ENCODE results near the gene TRPV6. TPM values are rescaled to one million over a fixed set of nuclear protein-coding genes. Genes with fewer than 3 reads are reported as not detected.

Gene TRPV6
- total and polyA plus RNA-seq, 7 donors: 0.19 to 0.60 TPM; not detected in 5

GRCh38 chr7:142855756-142856564 is 29.6 kb downstream of the TRPV6 start:
- Histone ChIP-seq H3K27ac (peak overlapping the region in 3 of 4 donors; percentile 69 to 81 (median 69)), H3K4me3 (peak overlapping the region; percentile 55 to 76 (median 66)), H3K4me1 (peaks cover 0 to 38% (median 29%) of the 10 kb centered on the region in 4 donors), H3K9me3 (no peaks in the 10 kb centered on the region), H3K27me3 (no peaks in the 10 kb centered on the region), H3K36me3 (no peaks in the 10 kb centered on the region)
- intact Hi-C loops (cut with DNase I): loop anchor here (10.0 kb wide), 1 partner anchor 529 kb away; the partner anchor contains the start of gene ZYX
- 48 to 64% methylated on average over 12 of the region's 12 CpGs for WGBS, 2 donors
- TF ChIP-seq POLR2A (IDR thresholded peaks at IDR 0.05) (no peak), CTCF (IDR thresholded peaks at IDR 0.05) (no peak), POLR2AphosphoS5 (IDR thresholded peaks at IDR 0.05) (peak in 2 of 4 donors; percentile 18 to 64)
- peak; percentile 90 for DNase-seq

- Histone ChIP-seq H3K36me3 (no peaks in the 10 kb centered on the region), H3K27me3 (no peaks in the 10 kb centered on the region), H3K4me1 (peaks cover 0 to 34% (median 26%) of the 10 kb centered on the region in 4 donors), H3K27ac (peak overlapping the region; percentile 69 to 81 (median 71)), H3K9me3 (no peaks in the 10 kb centered on the region), H3K4me3 (peak overlapping the region; percentile 55 to 76 (median 66))
- DNase-seq: no peak
- TF ChIP-seq EP300 (IDR thresholded peaks at IDR 0.05) (no peak), CTCF (IDR thresholded peaks at IDR 0.05) (no peak), POLR2AphosphoS5 (IDR thresholded peaks at IDR 0.05) (no peak), POLR2A (IDR thresholded peaks at IDR 0.05) (no peak)
- intact Hi-C loops (cut with DNase I): loop anchor here (10.0 kb wide), 1 partner anchor 530 kb away; the partner anchor contains the start of gene ZYX
- 5 to 8% methylated on average over 43 of the region's 43 CpGs for WGBS, 2 donors
These were observed 30.3 kb downstream of the TRPV6 start for GRCh38 chr7:142855114-142855743.

GRCh38 chr7:142854372-142855113 is 31.0 kb downstream of the TRPV6 start, which contains the start of gene EPHB6:
Gene EPHB6 (plus strand): TSS chr7:142855076. CDS start chr7:142863228, 8,152 bp downstream.
- WGBS, 2 donors: 0 to 1% methylated on average over 70 of the region's 70 CpGs
- H3K27me3 ChIP-seq: no peaks in the 10 kb centered on the region
- TF ChIP-seq CTCF (IDR thresholded peaks at IDR 0.05): no peak
- TF ChIP-seq POLR2AphosphoS5 (IDR thresholded peaks at IDR 0.05): peak in 1 of 4 donors; percentile 27
- peak within 1 kb of the TSS; percentile 69 to 81 (median 71) for H3K27ac ChIP-seq
- no peaks in the 10 kb centered on the region for H3K36me3 ChIP-seq
- DNase-seq: peak; percentile 91
- H3K4me1 ChIP-seq: peaks cover 0 to 27% (median 19%) of the 10 kb centered on the region in 4 donors
- intact Hi-C loops (cut with DNase I): loop anchor here (1.0 to 10.0 kb wide), 4 partner anchors 12 to 530 kb away; partner anchors contain the start of gene ZYX
- H3K9me3 ChIP-seq: no peaks in the 10 kb centered on the region
- H3K4me3 ChIP-seq: peak within 1 kb of the TSS; percentile 55 to 76 (median 66)

GRCh38 chr7:142853739-142854371 is 31.7 kb downstream of the TRPV6 start:
- intact Hi-C loops (cut with DNase I): loop anchor here (1.0 to 10.0 kb wide), 4 partner anchors 12 to 531 kb away; partner anchors contain the start of gene ZYX
- 0 to 1% methylated on average over 23 of the region's 23 CpGs for WGBS, 2 donors
- no peaks in the 10 kb centered on the region for H3K36me3 ChIP-seq
- H3K4me1 ChIP-seq: peaks cover 0 to 21% (median 17%) of the 10 kb centered on the region in 4 donors
- peak overlapping the region; percentile 69 to 81 (median 71) for H3K27ac ChIP-seq
- peak; percentile 82 for DNase-seq
- H3K27me3 ChIP-seq: no peaks in the 10 kb centered on the region
- no peaks in the 10 kb centered on the region for H3K9me3 ChIP-seq
- TF ChIP-seq CTCF (IDR thresholded peaks at IDR 0.05) (peak; percentile 66 to 88 (median 76)), EP300 (IDR thresholded peaks at IDR 0.05) (no peak), POLR2A (IDR thresholded peaks at IDR 0.05) (no peak)
- peak overlapping the region; percentile 55 to 76 (median 66) for H3K4me3 ChIP-seq

Data from sigmoid colon (tissue), 7 donors.